ENCODE measurements around the gene TBKBP1. TPM values are rescaled to one million over a fixed set of nuclear protein-coding genes. Genes with fewer than 3 reads are reported as not detected.

Gene TBKBP1
- total RNA-seq, 4 donors from 2014 or later, result 3.1 to 12.7 (median 7.9) TPM

DNA sequence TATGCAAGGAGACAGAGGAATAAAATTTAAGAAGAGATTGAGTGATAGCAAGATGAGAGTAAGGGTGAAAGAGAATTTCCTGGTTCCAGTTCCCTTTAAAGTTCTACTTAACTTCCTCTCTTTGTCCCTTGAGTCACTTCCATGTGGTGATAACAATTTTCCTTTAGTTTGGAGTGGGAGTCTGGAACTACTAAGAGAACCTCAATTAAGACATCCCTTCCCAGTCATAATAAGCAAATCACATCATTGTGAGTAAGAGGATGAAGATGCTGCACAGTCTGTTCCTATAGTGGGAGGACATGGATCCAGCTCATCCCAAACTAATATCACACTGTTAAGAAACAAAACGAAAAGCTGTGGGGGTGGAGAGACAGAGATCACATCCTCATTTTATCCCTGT, 63.4 kb downstream of the TBKBP1 start:
- no peak for DNase-seq
- H3K4me3 ChIP-seq, result no peak overlapping the region
- H3K9me3 ChIP-seq, result peaks cover 0 to 22% (median 7%) of the 10 kb centered on the region in 3 donors
- peaks cover 0 to 59% (median 0%) of the 10 kb centered on the region in 4 donors for H3K27me3 ChIP-seq
- TF ChIP-seq POLR2A (IDR thresholded peaks at IDR 0.05), result no peak
- TF ChIP-seq, protein P1, sequence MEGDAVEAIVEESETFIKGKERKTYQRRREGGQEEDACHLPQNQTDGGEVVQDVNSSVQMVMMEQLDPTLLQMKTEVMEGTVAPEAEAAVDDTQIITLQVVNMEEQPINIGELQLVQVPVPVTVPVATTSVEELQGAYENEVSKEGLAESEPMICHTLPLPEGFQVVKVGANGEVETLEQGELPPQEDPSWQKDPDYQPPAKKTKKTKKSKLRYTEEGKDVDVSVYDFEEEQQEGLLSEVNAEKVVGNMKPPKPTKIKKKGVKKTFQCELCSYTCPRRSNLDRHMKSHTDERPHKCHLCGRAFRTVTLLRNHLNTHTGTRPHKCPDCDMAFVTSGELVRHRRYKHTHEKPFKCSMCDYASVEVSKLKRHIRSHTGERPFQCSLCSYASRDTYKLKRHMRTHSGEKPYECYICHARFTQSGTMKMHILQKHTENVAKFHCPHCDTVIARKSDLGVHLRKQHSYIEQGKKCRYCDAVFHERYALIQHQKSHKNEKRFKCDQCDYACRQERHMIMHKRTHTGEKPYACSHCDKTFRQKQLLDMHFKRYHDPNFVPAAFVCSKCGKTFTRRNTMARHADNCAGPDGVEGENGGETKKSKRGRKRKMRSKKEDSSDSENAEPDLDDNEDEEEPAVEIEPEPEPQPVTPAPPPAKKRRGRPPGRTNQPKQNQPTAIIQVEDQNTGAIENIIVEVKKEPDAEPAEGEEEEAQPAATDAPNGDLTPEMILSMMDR (IDR thresholded peaks at IDR 0.05), result no peak
- WGBS, 2 donors, result 20 to 38% methylated on average over 1 of the region's 1 CpG
- no peak overlapping the region for H3K27ac ChIP-seq
- no peaks in the 10 kb centered on the region for H3K4me1 ChIP-seq
- H3K36me3 ChIP-seq, result no peaks in the 10 kb centered on the region
- intact Hi-C loops (cut with DNase I), result no loop called here

DNA sequence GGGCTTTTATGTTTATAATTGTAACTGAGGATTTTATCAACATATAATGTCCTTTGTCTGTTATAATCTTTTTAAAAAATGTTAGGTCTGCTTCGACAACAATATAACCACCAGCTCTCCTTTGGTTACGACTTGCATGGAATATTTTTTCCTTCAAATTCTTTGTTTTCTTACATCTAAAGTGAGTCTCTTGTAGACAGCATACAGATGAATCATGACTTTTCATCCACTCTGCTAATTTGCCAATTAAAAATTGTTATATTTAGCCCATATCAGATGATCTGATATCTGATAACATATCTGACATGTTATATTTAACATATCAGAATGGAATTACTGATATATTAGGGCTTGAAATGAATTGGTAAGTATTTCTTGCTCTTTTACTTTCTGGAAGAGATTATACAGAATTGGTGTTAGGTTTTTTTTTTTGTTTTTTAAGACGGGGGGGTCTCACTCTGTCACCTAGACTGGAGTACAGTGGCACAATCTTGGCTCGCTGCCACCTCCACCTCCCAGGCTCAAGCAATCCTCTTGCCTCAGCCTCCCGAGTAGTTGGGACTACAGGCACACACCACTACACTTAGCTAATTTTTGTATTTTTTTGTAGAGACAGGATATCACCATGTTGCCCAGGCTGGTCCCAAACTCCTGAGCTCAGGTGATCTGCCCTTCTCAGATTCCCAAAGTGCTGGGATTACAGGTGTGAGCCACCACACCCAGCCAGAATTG, 66.6 kb downstream of the TBKBP1 start:
- DNase-seq, result no peak
- WGBS, 2 donors, result 64 to 74% methylated on average over 5 of the region's 5 CpGs
- H3K27me3 ChIP-seq, result peaks cover 0 to 38% (median 0%) of the 10 kb centered on the region in 4 donors
- H3K9me3 ChIP-seq, result peaks cover 0 to 22% (median 7%) of the 10 kb centered on the region in 3 donors
- H3K27ac ChIP-seq, result no peak overlapping the region
- intact Hi-C loops (cut with DNase I), result no loop called here
- no peaks in the 10 kb centered on the region for H3K4me1 ChIP-seq
- no peaks in the 10 kb centered on the region for H3K36me3 ChIP-seq
- no peak for TF ChIP-seq POLR2A (IDR thresholded peaks at IDR 0.05)
- TF ChIP-seq, protein P1 (IDR thresholded peaks at IDR 0.05), result no peak
- no peak overlapping the region for H3K4me3 ChIP-seq

Small RNA genes lying within 50 kb of the gene (small RNA-seq; reads per million reads assigned to genes)
- 0 reads per million in 4 donors for gene AC015674.1

Other genes starting within 250 kb of the TBKBP1 start
- 100 to 1,000 TPM in 3 of 4 donors, 10 to 100 TPM in 1; 91.2 to 216 (median 172) TPM for gene NPEPPS, start 163.1 kb upstream of the TBKBP1 start, total RNA-seq
- 100 to 1,000 TPM; 148 to 233 (median 186) TPM for gene KPNB1, start 44.2 kb upstream of the TBKBP1 start, total RNA-seq
- gene TBX21, start 39.1 kb downstream of the TBKBP1 start, total RNA-seq, result 1 to 10 TPM in 3 of 4 donors, not detected in 1; 1.1 to 4.5 (median 2.9) TPM
- gene OSBPL7, start 127.6 kb downstream of the TBKBP1 start, total RNA-seq, result 1 to 10 TPM; 1.1 to 4.6 (median 1.6) TPM
- gene MRPL10, start 137.4 kb downstream of the TBKBP1 start, total RNA-seq, result 10 to 100 TPM; 23.2 to 36.6 (median 30.0) TPM
- gene LRRC46, start 137.5 kb downstream of the TBKBP1 start, total RNA-seq, result under 1 TPM in 1 of 4 donors, not detected in 3; 0.18 TPM
- 10 to 100 TPM; 13.9 to 24.8 (median 17.8) TPM for gene SCRN2, start 147.1 kb downstream of the TBKBP1 start, total RNA-seq
- gene SP6, start 157.0 kb downstream of the TBKBP1 start, total RNA-seq, result 1 to 10 TPM; 1.1 to 6.4 (median 3.8) TPM
- gene SP2, start 202.1 kb downstream of the TBKBP1 start, total RNA-seq, result 1 to 10 TPM; 4.0 to 9.9 (median 9.2) TPM
- gene PNPO, start 247.4 kb downstream of the TBKBP1 start, total RNA-seq, result 10 to 100 TPM; 25.6 to 38.6 (median 34.2) TPM

Data from esophagus squamous epithelium (tissue), 5 donors.